Retina (tissue), 1 donor: Measurements from ENCODE around the gene HOXD9.
A peak's percentile ranks its signal among the peaks of the same experiment; 100 is the strongest.

Source experiments
- DNase-seq: peaks from one replicate; pipeline ENCODE4 v3.0.0-alpha.2; 2016

Gene HOXD9

DNA sequence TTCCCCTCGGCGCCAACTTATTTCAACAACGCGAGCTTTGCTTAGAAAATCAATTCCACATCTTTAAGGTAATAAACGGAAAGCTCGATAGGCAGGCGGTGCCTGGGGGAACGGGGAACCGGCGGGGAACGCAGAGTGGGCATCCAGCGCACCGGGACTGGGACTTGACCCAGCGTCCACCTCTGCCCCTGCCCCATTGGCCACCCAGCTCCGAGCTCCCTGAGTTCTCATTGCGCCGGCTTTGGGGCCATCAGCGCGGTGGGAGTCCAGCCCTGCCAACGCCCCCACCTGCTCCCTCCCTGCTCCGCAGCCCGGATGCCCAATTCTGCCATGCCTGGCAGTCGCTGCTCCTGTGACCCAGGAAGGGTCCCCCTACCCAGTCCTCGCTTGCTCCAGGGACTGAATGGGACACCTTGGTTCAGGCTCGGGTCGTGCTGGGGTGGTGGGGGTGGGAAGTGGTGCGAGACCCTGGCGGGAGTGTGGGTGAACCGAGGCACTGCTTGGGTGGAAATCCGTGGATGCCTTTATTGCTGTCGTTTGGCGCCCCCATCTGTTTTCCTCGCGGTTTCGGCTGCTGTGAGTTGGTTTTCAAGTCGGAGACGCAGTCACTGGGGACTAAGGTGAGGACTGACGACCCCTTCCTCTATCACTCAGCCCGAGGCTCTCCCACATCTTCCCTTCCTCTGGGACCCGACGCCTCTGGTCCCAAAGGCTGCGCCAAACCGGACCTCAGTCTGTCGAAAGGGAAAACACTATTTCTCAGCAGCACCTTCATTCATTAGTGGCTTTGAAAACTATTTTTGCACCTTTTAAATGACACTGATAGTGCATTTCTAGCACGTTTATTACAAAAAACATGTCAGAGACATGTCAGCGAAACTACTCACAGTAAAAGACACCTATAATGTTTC is 36.4 kb upstream of the HOXD9 start:
- DNase-seq, result peak; percentile 87

DNA sequence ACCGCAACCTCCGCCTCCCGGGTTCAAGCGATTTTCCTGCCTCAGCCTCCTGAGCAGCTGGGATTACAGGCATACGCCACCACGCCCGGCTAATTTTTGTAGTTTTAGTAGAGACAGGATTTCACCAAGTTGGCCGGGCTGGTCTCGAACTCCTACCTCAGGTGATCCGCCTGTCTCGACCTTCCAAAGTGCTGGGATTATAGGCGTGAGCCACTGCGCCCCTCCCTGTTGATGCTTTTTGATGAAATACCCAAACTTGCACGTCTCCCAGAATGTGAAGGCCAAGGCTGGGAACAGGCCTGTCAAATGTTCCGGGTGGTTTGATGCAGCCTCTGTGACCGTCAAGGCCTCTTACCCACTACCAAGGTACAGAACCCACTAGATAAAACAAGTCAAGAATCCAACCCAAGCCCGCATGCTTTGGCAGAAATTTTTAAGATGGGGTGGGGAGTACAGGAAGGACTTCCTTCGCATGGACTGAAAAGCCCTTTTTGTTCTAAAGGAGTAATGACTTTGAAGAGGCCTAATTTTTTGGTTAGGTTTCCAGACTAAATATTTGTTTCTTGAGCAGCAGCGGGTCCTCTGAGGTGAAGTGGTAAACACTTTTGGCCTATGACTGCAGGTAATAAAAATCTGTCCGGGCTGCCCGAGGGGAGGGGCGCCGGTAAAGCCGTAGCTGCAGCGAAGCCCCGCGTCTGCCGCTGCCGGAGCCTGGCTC is 35.0 kb upstream of the HOXD9 start:
- no peak for DNase-seq

DNA sequence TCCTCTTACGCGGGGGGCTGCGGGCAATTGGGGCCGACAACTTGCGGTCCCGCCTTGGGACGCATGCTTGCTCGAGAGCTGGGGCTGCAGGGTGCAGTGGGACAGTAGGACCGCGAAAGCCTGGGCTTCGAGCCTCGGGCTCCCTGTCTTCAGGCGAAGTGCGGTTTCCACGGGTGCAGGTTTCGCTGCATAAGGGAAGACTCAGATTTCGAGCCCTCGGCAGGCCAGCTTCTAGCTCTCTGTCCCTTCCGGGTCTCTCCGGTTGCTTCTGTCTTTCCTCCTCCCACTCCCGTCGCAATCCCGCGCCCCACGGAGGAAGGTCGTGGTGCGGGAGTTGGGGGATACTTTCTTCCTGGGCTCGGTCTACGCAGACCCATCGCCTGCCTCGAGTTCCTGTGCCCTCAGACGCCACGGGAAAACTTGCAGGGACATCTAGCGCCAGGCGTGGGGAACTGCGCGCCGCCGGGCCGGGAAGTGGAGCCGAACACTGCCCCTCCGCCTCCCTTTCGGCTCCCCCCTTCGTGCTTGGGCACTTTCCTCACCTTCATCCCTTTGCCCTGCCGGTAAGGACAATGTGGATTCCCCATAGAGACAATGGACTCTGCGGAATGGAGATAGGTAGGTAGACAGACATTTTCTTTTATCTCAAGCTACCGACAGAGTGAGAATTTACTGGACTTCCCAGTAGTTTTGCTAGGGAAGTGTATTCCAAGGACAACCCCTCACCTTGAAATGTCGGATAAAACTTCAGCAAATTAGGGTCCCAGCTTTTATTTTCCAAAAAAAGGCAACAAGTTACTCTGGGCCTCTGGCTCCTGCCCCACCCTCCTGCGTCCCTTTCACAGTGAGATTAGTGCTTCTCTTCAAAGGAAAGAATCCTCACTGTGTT is 34.2 kb upstream of the HOXD9 start:
- peak; percentile 91 for DNase-seq

DNA sequence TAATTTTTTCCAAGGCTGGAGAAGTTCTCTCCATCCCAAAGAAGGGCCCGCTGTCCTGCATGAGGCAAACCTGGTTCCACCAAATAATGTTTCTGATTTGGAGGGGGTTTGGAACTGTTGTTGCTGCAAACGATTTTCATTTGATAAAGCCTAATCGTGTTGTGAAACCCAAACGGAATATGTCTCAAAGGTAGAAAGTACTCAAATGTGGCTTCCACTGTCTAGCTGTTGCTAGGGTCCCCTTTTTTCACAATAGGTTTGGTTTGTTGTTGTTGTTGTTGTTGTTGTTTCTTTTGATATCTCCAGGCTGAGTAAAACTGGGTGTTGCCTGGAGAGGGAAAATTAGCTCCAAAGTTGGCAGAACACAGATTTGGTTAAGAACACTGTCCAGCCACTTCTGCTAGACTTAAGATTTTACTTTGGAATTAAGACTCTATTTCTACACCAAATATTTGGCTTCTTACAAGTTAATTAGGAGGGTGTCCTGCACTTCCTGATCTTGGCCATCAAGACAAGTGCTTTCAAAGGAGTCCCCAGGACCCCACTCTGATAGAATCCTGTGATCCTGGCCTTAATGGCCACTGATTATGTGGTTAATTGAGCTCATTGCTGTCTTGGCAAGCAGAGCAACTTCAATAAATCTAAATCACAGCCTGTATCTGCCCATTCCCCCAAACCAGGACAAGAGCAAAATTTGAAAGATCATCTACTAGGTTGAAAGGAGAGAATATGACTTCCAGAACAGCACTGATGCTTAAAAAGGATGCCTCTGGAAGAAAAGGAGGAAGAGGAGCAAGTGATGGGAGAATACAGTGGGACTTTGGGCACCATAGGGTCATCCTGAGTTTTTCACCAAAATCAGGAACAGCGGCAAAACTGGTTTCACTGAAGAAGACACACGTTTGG is 33.3 kb upstream of the HOXD9 start:
- no peak for DNase-seq

DNA sequence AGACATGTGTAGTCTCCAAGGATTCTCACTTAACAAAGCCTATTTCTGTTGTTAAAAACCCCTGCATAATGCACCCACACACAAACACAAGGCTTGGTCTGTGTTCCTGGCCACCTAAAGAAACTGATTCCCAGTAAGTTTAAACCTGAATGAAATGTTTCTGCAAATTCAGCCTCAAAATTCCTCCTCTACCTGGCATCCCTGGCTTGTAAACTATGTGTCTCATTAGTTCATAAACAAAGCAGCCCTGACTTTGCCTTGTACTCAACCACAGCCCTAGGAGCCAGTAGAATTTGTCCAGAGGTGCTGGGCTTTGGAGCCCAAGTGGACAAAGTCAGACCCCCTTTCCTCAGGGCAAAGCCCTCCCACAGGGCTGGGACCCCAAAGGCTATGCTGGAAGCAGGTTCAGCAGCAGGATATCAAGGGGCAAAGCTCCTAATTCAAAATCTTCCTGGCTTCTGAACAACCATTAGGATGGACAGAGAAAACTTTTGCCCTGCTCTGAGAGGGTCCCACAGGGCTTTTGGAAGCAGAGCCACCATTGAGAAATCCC is 32.6 kb upstream of the HOXD9 start:
- DNase-seq, result no peak

DNA sequence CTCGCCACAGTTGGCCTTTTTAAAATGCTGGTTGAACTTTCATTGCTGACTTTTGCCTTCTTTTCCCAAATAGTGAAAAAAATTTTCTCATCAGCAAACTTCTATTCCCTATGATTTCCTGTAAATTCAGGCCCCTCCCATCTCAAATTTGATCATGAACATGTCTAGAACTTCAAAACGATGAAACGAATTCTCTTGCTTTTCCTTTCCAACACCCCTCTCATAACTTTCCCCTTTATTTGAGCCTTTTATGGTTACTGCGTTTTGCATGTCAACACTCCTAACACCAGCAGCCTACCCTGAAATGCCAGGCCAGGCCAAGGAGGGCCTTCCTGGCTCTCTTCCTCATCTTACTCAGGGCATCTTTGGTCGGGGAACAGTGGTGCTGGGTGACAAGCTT is 31.7 kb upstream of the HOXD9 start:
- DNase-seq, result no peak

DNA sequence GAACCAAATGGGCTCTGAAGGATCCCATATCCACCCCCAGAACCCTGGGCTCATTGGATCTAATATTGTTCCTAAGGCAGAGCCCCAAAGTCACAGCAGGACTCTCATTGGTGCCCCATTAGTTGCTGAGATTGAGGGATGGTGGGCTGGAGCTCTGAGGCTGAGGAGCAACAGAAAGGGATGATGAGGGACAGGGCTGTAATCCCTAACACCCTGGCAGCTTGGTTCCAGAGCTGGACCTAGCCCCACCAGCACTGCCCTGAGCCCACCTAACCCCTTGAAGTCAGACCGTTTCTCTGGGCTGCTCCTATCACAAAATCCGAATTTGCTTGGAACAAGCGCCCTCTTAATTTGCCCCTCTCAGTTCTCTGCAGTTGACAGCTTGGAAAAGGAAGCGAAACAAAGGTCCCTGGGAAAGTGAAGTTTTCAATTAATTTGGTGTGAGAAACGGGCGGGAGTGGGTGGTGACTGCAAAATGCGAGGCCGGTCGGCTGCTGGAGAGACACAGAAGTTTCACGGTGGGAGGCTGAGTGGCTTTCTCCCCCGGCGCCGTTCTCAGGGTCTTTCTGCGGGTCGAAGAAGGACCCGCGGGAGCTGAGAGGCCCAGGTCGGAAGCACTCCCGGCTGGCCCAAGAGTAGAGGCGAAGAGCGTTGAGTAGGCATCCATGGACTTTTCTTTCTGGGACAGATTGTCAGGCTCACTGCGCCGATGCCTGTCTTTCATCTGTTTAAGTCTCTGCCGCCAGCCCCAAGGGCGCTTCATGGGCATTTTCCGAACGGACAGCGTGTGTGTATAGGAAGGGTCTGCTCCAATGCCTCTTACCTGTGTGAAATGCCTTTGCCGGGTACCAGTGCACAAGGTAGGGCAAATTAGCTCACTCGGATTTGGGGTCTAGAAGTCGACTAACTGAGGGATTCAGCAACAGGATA is 30.9 kb upstream of the HOXD9 start:
- no peak for DNase-seq

DNA sequence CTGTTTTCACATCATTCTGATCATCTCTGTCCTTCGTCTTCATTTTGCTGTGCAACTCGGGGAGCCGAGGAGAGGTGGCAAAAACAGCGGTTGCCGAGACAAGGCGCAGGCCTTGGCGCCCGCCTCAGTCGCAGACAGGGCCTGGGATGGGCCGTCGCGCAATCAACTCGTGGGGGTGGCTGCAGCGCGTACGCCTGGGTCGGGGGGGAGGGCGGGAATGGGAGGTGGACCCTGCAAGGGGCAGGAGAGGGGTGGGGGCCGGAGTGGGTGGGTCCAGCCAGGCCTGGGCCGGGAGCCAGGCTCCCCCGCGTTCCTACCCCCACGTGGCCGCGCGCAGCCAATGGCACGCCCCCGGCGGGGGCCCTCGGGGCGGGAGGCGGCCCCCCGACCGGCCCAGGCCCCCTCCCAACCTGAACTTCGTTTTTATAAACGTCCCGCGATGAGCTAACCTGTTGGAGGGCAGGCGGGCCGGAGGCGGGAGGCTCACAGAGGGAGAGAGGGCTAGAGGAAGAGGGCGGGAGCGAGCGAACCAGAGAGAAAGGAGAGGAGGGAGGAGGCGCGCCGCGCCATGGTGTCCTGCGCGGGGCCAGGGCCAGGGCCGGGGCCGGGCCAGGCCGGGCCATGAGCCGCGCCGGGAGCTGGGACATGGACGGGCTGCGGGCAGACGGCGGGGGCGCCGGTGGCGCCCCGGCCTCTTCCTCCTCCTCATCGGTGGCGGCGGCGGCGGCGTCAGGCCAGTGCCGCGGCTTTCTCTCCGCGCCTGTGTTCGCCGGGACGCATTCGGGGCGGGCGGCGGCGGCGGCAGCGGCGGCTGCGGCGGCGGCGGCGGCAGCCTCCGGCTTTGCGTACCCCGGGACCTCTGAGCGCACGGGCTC is 30.0 kb upstream of the HOXD9 start, which contains the start of gene HOXD13:
Gene HOXD13, plus strand, starts transcription at position 452 of the 875 bp plus-strand sequence. Its CDS starts 170 bp downstream, at position 622.
- DNase-seq, result no peak

DNA sequence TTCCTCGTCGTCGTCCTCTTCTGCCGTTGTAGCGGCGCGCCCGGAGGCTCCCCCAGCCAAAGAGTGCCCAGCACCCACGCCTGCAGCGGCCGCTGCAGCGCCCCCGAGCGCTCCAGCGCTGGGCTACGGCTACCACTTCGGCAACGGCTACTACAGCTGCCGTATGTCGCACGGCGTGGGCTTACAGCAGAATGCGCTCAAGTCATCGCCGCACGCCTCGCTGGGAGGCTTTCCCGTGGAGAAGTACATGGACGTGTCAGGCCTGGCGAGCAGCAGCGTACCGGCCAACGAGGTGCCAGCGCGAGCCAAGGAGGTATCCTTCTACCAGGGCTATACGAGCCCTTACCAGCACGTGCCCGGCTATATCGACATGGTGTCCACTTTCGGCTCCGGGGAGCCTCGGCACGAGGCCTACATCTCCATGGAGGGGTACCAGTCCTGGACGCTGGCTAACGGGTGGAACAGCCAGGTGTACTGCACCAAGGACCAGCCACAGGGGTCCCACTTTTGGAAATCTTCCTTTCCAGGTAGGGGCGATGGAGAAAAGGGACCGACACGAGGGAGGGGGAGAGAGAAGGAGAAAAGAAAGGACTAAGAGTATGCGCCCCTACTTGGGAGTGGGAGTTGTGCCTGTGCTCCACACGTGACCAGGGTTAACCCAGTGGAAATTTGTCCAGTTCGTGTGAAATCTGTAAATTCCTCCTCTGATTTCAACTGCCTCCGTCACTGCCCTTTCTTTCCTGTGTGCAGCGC is 29.2 kb upstream of the HOXD9 start:
- DNase-seq, result peak; percentile 83

DNA sequence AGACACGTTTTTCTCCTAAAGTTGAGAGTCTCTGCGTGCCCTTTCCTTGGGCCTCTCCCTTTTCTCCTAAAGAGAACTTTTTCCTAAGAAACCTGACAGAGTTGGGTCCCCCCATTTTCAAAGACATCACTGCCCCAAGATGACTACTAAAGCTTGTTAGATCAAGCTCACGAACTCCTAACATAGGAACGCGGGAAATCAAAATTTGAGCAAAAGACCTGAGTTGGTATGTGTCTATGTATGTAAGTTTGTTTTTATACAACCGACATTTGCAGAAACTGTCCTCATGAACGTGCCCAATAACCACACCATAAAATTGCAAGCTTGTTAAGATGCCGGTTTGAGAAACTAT is 28.6 kb upstream of the HOXD9 start:
- DNase-seq, result no peak

DNA sequence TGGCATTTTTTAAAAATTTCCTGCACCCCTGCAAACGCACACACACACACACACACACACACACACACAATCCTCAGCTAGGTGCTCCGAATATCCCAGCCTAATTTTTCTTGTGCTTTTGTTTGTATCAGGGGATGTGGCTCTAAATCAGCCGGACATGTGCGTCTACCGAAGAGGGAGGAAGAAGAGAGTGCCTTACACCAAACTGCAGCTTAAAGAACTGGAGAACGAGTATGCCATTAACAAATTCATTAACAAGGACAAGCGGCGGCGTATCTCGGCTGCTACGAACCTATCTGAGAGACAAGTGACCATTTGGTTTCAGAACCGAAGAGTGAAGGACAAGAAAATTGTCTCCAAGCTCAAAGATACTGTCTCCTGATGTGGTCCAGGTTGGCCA is 28.2 kb upstream of the HOXD9 start:
- no peak for DNase-seq

DNA sequence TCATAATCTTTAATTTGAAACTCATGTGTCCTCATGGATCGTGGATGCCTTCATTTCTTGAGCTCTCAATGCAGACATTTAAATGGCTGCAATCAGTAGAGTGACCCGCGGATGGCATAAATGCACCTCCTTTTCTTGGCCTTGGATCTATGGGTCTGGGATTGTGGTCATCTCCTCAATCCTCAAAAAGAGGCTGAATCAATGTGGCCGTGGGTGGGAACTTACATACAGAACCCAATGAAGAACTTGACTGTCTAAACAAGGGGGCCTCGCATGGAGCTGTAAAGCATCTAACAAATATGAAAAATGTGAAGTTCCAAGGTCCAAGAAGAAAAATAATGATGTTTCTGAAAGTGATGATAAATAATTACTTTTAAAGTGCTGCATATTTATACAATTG is 27.1 kb upstream of the HOXD9 start:
- no peak for DNase-seq

DNA sequence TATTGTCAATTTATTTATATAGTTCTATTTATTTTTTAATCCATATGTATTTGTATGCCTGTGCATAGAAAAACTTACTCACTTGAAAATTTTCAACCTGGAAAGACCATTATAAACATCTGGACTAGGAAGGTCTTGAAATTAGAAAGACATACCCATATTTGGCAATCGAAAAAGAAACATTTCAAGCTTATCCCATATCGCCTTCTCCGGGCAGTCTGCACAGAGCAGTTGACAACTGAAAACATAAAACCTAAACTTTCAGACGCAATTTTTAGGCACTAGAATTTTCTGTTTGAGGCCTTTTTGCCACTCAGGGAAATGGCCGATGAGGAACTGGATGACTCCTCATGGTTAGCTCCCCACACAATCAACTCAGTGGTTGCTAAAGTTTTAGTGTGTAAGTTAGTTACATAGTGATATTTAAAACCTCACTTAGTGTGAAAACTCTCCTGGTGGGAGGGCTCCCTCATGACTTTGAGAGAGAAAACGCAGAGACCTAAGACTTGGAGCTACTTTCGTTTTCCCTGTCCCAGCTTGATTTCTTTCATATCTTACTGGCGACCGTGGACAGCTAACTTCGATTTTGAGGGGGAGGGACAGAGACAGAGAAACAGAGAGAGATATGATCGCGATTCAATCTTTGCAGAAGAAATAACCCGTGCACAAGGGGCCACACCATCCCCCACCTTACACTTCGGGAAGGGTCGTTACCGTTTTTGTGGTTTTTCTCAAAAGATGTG is 26.1 kb upstream of the HOXD9 start:
- peak; percentile 76 for DNase-seq

DNA sequence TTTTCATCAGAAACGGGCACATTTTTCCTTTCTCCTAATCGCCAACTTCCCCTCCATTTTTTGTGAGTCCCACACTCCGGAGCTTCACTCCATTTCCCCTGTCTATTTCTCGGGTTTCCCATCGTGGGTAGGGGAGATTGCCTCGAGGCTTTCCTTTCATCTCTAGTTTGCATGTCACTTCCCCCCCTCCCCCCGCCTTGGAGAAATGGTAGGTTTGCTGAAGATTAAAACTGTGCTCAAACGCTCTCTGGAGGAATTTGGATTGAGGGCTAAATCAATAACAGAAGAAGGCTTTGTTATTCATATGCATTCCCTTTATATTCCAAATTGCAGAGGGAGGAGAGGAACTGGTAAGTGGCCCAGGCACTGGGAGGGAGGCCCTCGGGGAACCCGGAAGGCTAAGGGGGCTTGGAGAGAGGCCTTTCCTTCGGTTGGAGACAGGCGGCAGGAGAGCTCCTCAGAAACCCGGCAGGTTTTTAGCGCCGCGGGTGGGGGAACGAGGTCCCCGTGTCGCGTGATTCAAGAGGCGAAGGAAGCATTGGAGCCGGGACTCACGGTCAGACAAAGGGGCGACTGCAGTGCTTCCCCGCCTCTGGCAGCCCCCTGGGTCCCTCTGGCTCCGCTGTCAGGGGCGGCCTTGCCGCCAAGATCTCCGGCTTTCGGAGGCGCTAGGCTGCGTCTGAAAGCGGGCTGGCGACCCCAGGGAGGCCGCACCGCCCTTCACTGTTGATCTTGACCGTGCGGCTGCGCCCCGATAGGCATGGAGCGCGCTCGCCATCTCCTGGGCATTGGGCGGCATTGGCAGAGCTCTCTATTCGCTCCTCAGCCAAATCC is 25.3 kb upstream of the HOXD9 start:
- DNase-seq, result peak; percentile 92

DNA sequence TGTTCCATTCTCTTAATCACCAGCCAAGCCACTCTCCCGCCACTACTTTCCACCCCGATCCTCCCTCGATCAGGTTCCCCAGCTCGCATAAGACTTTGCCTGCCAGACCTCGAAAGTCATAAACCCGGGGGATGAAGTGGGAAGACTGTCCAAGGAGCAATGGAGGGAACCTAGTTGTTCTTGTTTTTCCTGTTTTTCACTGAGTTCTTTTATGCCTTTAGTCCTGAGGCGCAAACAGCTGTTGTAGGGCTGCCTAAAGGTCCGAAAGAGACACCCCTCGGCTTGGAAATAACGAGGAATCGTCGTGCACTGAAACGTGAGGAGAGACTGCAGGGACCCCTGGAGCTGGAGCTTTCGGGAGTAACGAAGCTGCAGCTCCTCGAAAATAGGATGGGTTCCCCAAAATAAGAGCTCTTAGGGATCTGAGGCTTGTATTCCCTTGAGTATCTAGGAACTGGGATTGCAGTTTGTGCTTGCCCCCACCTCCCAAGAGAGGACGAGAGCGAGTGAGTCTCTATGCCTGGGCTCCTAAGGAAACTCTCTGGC is 24.6 kb upstream of the HOXD9 start:
- DNase-seq, result peak; percentile 69

DNA sequence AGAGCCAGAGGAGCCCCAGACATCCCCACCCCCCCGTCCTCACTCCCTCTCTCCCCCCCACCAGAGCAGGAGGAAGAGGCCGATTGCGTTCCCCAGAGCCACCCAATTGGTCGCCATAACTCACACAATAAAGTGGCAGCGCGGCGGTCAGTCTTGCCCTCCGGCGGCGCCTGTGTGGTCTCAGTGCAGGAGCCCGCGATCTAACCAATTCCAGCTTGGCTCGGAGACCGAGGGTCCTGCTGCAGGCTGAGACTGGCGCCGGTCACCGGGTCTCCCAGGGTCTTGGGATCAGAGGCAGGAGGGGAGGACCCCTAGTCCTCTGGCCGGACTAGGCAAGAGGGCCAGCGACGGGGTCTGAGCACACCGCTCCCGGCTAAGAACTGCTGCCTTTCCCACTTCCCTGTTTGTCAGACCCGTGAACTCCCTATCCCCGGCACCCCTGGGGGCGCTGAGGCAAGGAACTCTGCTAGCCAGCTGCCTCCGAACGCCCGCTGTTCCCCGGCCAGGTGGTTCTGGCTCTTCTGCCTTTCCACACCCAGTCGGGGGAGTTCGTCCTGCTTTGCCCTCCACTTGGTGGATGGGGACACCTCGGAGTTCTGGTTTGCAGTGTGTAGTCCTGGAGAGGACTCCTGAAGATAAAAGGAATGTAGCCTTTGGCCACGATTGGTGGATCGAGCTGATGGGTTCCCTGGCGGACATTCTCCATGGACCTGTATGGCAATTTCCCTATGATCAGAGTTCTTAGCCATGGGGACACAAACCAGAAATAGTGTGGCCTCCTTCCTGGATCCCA is 24.0 kb upstream of the HOXD9 start:
- DNase-seq, result peak; percentile 71
